Endometrium (tissue), 2 donors: ENCODE results near the gene LRP2.
"Not testable (repeated sequence)": the region's sequence is repeated elsewhere in the genome, so short reads cannot be mapped to it uniquely, and the experiment has no call there.

Experiments used
- FAIRE-seq: peaks from 2 replicates; lab custom pipeline; 2012; peaks lifted over from hg19 to GRCh38; lab: Jason Lieb, UNC
- donor health status: control.
- donor health status: control.

LRP2 gene

GRCh38 chr2:169301596-169302335, 60.6 kb downstream of the LRP2 start:
- FAIRE-seq, result no peak

- no peak for FAIRE-seq
Measured at GRCh38 chr2:169300636-169301530, 61.5 kb downstream of the LRP2 start.

- no peak for FAIRE-seq
Measured at GRCh38 chr2:169298007-169298406, 64.3 kb downstream of the LRP2 start.

- no peak for FAIRE-seq
Measured at GRCh38 chr2:169294001-169294675, 68.2 kb downstream of the LRP2 start.

- no peak for FAIRE-seq
Measured at GRCh38 chr2:169291517-169291916, 70.8 kb downstream of the LRP2 start.

- FAIRE-seq, result no peak
Measured at GRCh38 chr2:169290433-169290832, 71.9 kb downstream of the LRP2 start.

- FAIRE-seq, result no peak
Measured at GRCh38 chr2:169287666-169288065, 74.7 kb downstream of the LRP2 start.

- no peak for FAIRE-seq
Measured at GRCh38 chr2:169286624-169287231, 75.6 kb downstream of the LRP2 start.

- FAIRE-seq, result no peak
Measured at GRCh38 chr2:169285531-169286235, 76.7 kb downstream of the LRP2 start.

GRCh38 chr2:169280502-169280901, 81.8 kb downstream of the LRP2 start:
- FAIRE-seq, result no peak

- FAIRE-seq, result no peak
Measured at GRCh38 chr2:169275696-169276444, 86.5 kb downstream of the LRP2 start.

- no peak for FAIRE-seq
Measured at GRCh38 chr2:169272010-169272409, 90.3 kb downstream of the LRP2 start.

- FAIRE-seq, result not testable (repeated sequence)
Measured at GRCh38 chr2:169270574-169270973, 91.8 kb downstream of the LRP2 start.

GRCh38 chr2:169265591-169265990, 96.7 kb downstream of the LRP2 start:
- no peak for FAIRE-seq

GRCh38 chr2:169260846-169261642, 101.3 kb downstream of the LRP2 start:
- FAIRE-seq, result no peak

- FAIRE-seq, result no peak
Measured at GRCh38 chr2:169260246-169260645, 102.1 kb downstream of the LRP2 start.

GRCh38 chr2:169259402-169259801, 102.9 kb downstream of the LRP2 start:
- no peak for FAIRE-seq

- FAIRE-seq, result no peak
Measured at GRCh38 chr2:169258045-169258601, 104.2 kb downstream of the LRP2 start.

- FAIRE-seq, result no peak
Measured at GRCh38 chr2:169254774-169255173, 107.6 kb downstream of the LRP2 start.

- no peak for FAIRE-seq
Measured at GRCh38 chr2:169247211-169247610, 115.1 kb downstream of the LRP2 start.
